GM19467 (cell line): ENCODE measurements around the gene TAF4B.
"Not testable (repeated sequence)": the region's sequence is repeated elsewhere in the genome, so short reads cannot be mapped to it uniquely, and the experiment has no call there.

Source experiments
- ATAC-seq: cut with Tn5 transposase; IDR thresholded peaks from one replicate; pipeline ENCODE4 v1.9.1; 2021; ENCODE audit warnings: mild to moderate bottlenecking, moderate library complexity; ENCODE audit not compliant: unreplicated experiment

TAF4B gene

GRCh38 chr18:26301681-26302080 is 75.4 kb downstream of the TAF4B start:
- ATAC-seq: no peak

- not testable (repeated sequence) for ATAC-seq
These were observed 77.0 kb downstream of the TAF4B start for GRCh38 chr18:26303222-26303621.

GRCh38 chr18:26304511-26304910 is 78.3 kb downstream of the TAF4B start:
- no peak for ATAC-seq

GRCh38 chr18:26307161-26307773 is 81.0 kb downstream of the TAF4B start:
- no peak for ATAC-seq

- ATAC-seq: no peak
These were observed 83.0 kb downstream of the TAF4B start for GRCh38 chr18:26309281-26309680.

- ATAC-seq: no peak
These were observed 86.0 kb downstream of the TAF4B start for GRCh38 chr18:26312199-26312598.

GRCh38 chr18:26317398-26317797 is 91.2 kb downstream of the TAF4B start:
- ATAC-seq: no peak

GRCh38 chr18:26320686-26321085 is 94.4 kb downstream of the TAF4B start:
- no peak for ATAC-seq

GRCh38 chr18:26322890-26323653 is 96.8 kb downstream of the TAF4B start:
- no peak for ATAC-seq

GRCh38 chr18:26325771-26326170 is 99.5 kb downstream of the TAF4B start:
- no peak for ATAC-seq

- ATAC-seq: no peak
These were observed 100.8 kb downstream of the TAF4B start for GRCh38 chr18:26327062-26327461.

- ATAC-seq: no peak
These were observed 106.7 kb downstream of the TAF4B start for GRCh38 chr18:26332991-26333390.

- no peak for ATAC-seq
These were observed 108.9 kb downstream of the TAF4B start for GRCh38 chr18:26335156-26335555.

GRCh38 chr18:26335571-26336487 is 109.6 kb downstream of the TAF4B start:
- ATAC-seq: no peak

GRCh38 chr18:26336572-26336971 is 110.3 kb downstream of the TAF4B start:
- no peak for ATAC-seq

GRCh38 chr18:26342646-26343045 is 116.4 kb downstream of the TAF4B start:
- ATAC-seq: no peak

- ATAC-seq: no peak
These were observed 124.7 kb downstream of the TAF4B start for GRCh38 chr18:26350961-26351360.

- ATAC-seq: no peak
These were observed 130.0 kb downstream of the TAF4B start for GRCh38 chr18:26356045-26356785.

GRCh38 chr18:26357960-26358359 is 131.7 kb downstream of the TAF4B start:
- ATAC-seq: no peak

GRCh38 chr18:26362021-26362420 is 135.8 kb downstream of the TAF4B start:
- no peak for ATAC-seq

- ATAC-seq: no peak
These were observed 141.2 kb downstream of the TAF4B start for GRCh38 chr18:26367425-26367824.
